Erythroblast (primary cell): ENCODE measurements around the gene GLOD4.

ENCODE experiments used
- GATA1 ChIP-seq: IDR thresholded peaks from 2 replicates; pipeline ENCODE4 v1.6.1; 2011; ENCODE audit warnings: low read depth, mild to moderate bottlenecking, control low read depth, low read length, moderate library complexity
- POLR2A ChIP-seq: IDR thresholded peaks from 2 replicates; pipeline ENCODE4 v1.6.1; 2011; ENCODE audit warnings: mild to moderate bottlenecking, low read length

- TF ChIP-seq POLR2A (no peak), GATA1 (no peak)
Observed at GRCh38 chr17:760371-760770, 21.7 kb downstream of the GLOD4 start.
